B cell (primary cell): ENCODE measurements around the gene ROBO2. TPM values are rescaled to one million over a fixed set of nuclear protein-coding genes. Genes with fewer than 3 reads are reported as not detected.

Experiments
- ATAC-seq: fragments of 200-7000 bp; cut with Tn5 transposase; one replicate; pipeline ENCODE4 v1.10.0; 2021; ENCODE audit warnings: low read depth, mild to moderate bottlenecking, moderate number of reproducible peaks, moderate library complexity
- CTCF ChIA-PET: fragments of 350-600 bp; sonication (Branson Sonifier 250); formaldehyde crosslinking; loops from one replicate; lab custom pipeline; 2021; ENCODE audit warnings: antibody characterized with exemption, inconsistent platforms; lab: Charles Lee
- POLR2A ChIA-PET: fragments of 350-600 bp; sonication (Branson Sonifier 250); formaldehyde crosslinking; loops from one replicate; lab custom pipeline; 2021; ENCODE audit warnings: antibody characterized with exemption; lab: Charles Lee
- DNase-seq: peaks from one replicate; pipeline ENCODE4 v3.0.0; 2013
- H2AFZ ChIP-seq: 2 replicates; pipeline ENCODE4 v1.6.1; 2012; ENCODE audit warnings: mild to moderate bottlenecking, low read depth, low read length; ENCODE audit not compliant: insufficient read depth, poor library complexity, severe bottlenecking
- H3K27ac ChIP-seq, 2 donors: 1 replicate in 1 of 2; 2 replicates in 1 of 2; pipeline ENCODE4 v1.5.1; 2012 to 2013; ENCODE audit warnings: low read length in 2 of 2, mild to moderate bottlenecking in 2 of 2, moderate library complexity in 1 of 2
- H3K27me3 ChIP-seq, 4 experiments: fragments of 200-600 bp in 1 of 4; sonication (generic) in 1 of 4; replicated peaks in 1 of 4; 1 replicate in 2 of 4; 2 replicates in 2 of 4; pipeline versions ENCODE4 v1.6.1 to v1.7.0; 2013 to 2016; ENCODE audit warnings: low read length in 3 of 4, mild to moderate bottlenecking in 2 of 4, mixed read lengths in 1 of 4, moderate library complexity in 1 of 4; ENCODE audit not compliant: insufficient read depth in 4 of 4, control insufficient read depth in 3 of 4; ENCODE audit errors: control extremely low read depth in 1 of 4
- H3K36me3 ChIP-seq, 2 experiments: replicated peaks in 1 of 2; 1 replicate in 1 of 2; 2 replicates in 1 of 2; pipeline versions ENCODE4 v1.6.1 to v1.7.1; 2013; ENCODE audit warnings: low read length in 1 of 2; ENCODE audit not compliant: insufficient read depth in 2 of 2, control insufficient read depth in 1 of 2; ENCODE audit errors: control extremely low read depth in 1 of 2, extremely low read depth in 1 of 2
- H3K4me1 ChIP-seq, 2 donors: fragments of 200-600 bp in 1 of 2; sonication (generic) in 1 of 2; 1 replicate in 1 of 2; 2 replicates in 1 of 2; pipeline versions ENCODE4 v1.5.1 to v1.6.1; 2013 to 2017; ENCODE audit warnings: low read length in 2 of 2; ENCODE audit not compliant: control insufficient read depth in 2 of 2, insufficient read depth in 2 of 2
- H3K4me2 ChIP-seq: replicated peaks from 2 replicates; pipeline ENCODE3; 2012; ENCODE audit warnings: mild to moderate bottlenecking, low read depth, low read length; ENCODE audit not compliant: poor library complexity, severe bottlenecking
- H3K4me3 ChIP-seq, 5 experiments: fragments of 200-600 bp in 1 of 5; sonication (generic) in 1 of 5; 1 replicate in 3 of 5; 2 replicates in 2 of 5; pipeline versions ENCODE4 v1.5.1 to v1.7.0; 2011 to 2016; ENCODE audit warnings: low read length in 4 of 5, mild to moderate bottlenecking in 4 of 5, low read depth in 2 of 5, control low read depth in 1 of 5, moderate library complexity in 1 of 5; ENCODE audit not compliant: insufficient read depth in 1 of 5; ENCODE audit errors: control extremely low read depth in 1 of 5, extremely low read depth in 1 of 5
- H3K79me2 ChIP-seq: fragments of 200-600 bp; sonication (generic); one replicate; pipeline ENCODE4 v1.6.0; 2016; ENCODE audit warnings: low read length; ENCODE audit not compliant: control insufficient read depth, insufficient read depth
- H3K9ac ChIP-seq: fragments of 200-600 bp; sonication (generic); 2 replicates; pipeline ENCODE4 v1.6.1; 2017; ENCODE audit warnings: mild to moderate bottlenecking, low read length, moderate library complexity
- H3K9me3 ChIP-seq, 3 donors: one replicate each; pipeline versions ENCODE4 v1.6.1 to v1.7.1; 2013; ENCODE audit warnings: low read length in 2 of 3; ENCODE audit not compliant: control insufficient read depth in 2 of 3, insufficient read depth in 1 of 3; ENCODE audit errors: control extremely low read depth in 1 of 3
- H4K20me1 ChIP-seq: 2 replicates; pipeline ENCODE4 v1.6.0; 2012; ENCODE audit warnings: mild to moderate bottlenecking, low read length; ENCODE audit not compliant: insufficient read depth, control insufficient read depth, poor library complexity, severe bottlenecking
- H3K27ac Mint-ChIP-seq: one replicate; pipeline ENCODE4 v1.8.0; 2021; ENCODE audit warnings: mixed read lengths
- H3K27me3 Mint-ChIP-seq: one replicate; pipeline ENCODE4 v1.8.0; 2021; ENCODE audit warnings: mixed read lengths
- H3K4me1 Mint-ChIP-seq: one replicate; pipeline ENCODE4 v1.8.0; 2021; ENCODE audit warnings: mixed read lengths
- H3K4me3 Mint-ChIP-seq: one replicate; pipeline ENCODE4 v1.8.0; 2021; ENCODE audit warnings: mixed read lengths
- H3K9me3 Mint-ChIP-seq: one replicate; pipeline ENCODE4 v1.8.0; 2022; ENCODE audit warnings: mixed read lengths; ENCODE audit not compliant: insufficient read depth
- EZH2 ChIP-seq: IDR thresholded peaks from 2 replicates; pipeline ENCODE4 v1.6.1; 2012; ENCODE audit warnings: borderline replicate concordance, low read depth, mild to moderate bottlenecking, moderate library complexity, low read length; ENCODE audit not compliant: insufficient read depth, poor library complexity, severe bottlenecking
- WGBS: methylation state at CpG from one replicate; pipeline ENCODE4 v1.1.5; 2013; ENCODE audit warnings: missing lambda C conversion rate; ENCODE audit not compliant: insufficient coverage; 5-methylcytosine and 5-hydroxymethylcytosine counted together
- intact Hi-C: fragments of 100-400 bp; cut with micrococcal nuclease; formaldehyde crosslinking; loops from one replicate; pipeline ENCODE4 v1.10.0; 2022
- polyA plus RNA-seq: library from polyadenylated mRNA; depleted of rRNA; stranded (reverse); fragments of >200 nt; gene quantifications from 2 replicates; pipeline ENCODE4 v1.2.3, GENCODE V29; 2012
- total RNA-seq, 2 donors: library from RNA; stranded (reverse); fragments of 120-200 nt in 1 of 2; gene quantifications; 1 replicate in 1 of 2; 2 replicates in 1 of 2; pipeline versions ENCODE4 v1.2.3 to v1.2.4, GENCODE V29; 2013 to 2022
- TF ChIP-seq, protein P1 (sequence below): fragments of 200-600 bp; IDR thresholded peaks from one replicate; pipeline ENCODE4 v1.8.0; 2022; ENCODE audit warnings: antibody characterized with exemption, mild to moderate bottlenecking

ROBO2 gene
- total and polyA plus RNA-seq, 2 donors (not counting 1 experiment from before 2014, with no cell fraction given), result not detected

DNA sequence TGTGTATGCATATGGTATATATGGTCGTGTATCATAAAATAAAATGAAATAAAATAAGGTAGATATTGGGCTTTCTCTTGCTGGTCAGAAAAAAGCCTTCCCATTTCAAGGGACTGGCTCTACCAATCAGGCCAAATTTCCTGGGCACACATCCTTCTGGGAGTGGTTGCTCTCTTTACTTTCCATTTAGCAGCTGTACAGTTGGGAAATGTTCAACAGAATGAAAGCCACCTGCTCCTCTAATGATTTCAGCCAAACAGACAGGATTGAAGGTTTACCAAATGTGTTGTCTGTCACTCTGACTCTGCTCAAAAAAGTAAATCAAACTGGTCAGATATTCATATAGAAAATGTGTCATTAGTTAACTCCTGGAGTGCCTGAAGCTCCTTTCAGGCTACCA is 380.4 kb downstream of the ROBO2 start:
- H3K9ac ChIP-seq, result no peak overlapping the region
- TF ChIP-seq, protein P1, sequence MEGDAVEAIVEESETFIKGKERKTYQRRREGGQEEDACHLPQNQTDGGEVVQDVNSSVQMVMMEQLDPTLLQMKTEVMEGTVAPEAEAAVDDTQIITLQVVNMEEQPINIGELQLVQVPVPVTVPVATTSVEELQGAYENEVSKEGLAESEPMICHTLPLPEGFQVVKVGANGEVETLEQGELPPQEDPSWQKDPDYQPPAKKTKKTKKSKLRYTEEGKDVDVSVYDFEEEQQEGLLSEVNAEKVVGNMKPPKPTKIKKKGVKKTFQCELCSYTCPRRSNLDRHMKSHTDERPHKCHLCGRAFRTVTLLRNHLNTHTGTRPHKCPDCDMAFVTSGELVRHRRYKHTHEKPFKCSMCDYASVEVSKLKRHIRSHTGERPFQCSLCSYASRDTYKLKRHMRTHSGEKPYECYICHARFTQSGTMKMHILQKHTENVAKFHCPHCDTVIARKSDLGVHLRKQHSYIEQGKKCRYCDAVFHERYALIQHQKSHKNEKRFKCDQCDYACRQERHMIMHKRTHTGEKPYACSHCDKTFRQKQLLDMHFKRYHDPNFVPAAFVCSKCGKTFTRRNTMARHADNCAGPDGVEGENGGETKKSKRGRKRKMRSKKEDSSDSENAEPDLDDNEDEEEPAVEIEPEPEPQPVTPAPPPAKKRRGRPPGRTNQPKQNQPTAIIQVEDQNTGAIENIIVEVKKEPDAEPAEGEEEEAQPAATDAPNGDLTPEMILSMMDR, result no peak
- no peak for TF ChIP-seq EZH2
- no peak overlapping the region for H3K27ac ChIP-seq
- no peaks in the 10 kb centered on the region for H3K4me1 ChIP-seq
- WGBS, result no CpG with 5 or more reads among the region's 1 CpG
- H4K20me1 ChIP-seq, result no peaks in the 10 kb centered on the region
- H3K27me3 ChIP-seq, result no peaks in the 10 kb centered on the region
- ATAC-seq, result no peak
- ChIA-PET POLR2A (no interaction called here), CTCF (no interaction called here)
- no peaks in the 10 kb centered on the region for H3K36me3 ChIP-seq
- Mint-ChIP-seq H3K9me3 (peaks cover 3% of the 10 kb centered on the region), H3K27me3 (no peaks in the 10 kb centered on the region), H3K4me3 (no peak overlapping the region), H3K4me1 (no peaks in the 10 kb centered on the region), H3K27ac (no peak overlapping the region)
- H3K4me2 ChIP-seq, result no peak overlapping the region
- intact Hi-C loops, result no loop called here
- H2AFZ ChIP-seq, result no peak overlapping the region
- DNase-seq, result no peak
- H3K4me3 ChIP-seq, result no peak overlapping the region
- H3K79me2 ChIP-seq, result no peaks in the 10 kb centered on the region
- peaks cover 0 to 6% (median 0%) of the 10 kb centered on the region in 3 donors for H3K9me3 ChIP-seq

DNA sequence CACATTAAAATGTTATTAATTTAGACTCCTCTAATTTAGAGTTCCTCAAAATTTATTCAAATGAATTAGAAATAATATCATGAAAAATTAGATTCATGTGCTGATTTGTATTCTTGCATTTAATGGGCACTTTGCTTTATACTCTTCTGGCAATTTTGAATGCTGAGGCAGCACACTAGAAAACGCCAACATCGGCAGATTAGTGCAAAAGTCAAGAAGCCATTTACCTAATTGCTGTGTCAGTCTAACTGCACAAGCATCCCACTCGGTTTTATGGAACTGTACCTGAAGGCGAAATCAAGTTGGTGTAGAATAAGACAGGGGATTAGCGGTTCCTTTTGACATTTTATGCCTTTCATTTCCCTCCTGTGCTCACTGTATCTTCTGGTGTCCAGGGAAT is 382.0 kb downstream of the ROBO2 start:
- no peak overlapping the region for H3K27ac Mint-ChIP-seq
- no peak overlapping the region for H3K27ac ChIP-seq
- 88% methylated on average over 2 of the region's 5 CpGs for WGBS
- no peaks in the 10 kb centered on the region for H3K4me1 ChIP-seq
- H3K27me3 Mint-ChIP-seq, result no peaks in the 10 kb centered on the region
- H3K79me2 ChIP-seq, result no peaks in the 10 kb centered on the region
- no peak for DNase-seq
- no peak overlapping the region for H3K4me3 ChIP-seq
- peaks cover 5% of the 10 kb centered on the region for H3K9me3 Mint-ChIP-seq
- no peak overlapping the region for H3K9ac ChIP-seq
- H3K4me2 ChIP-seq, result no peak overlapping the region
- ChIA-PET CTCF (no interaction called here), POLR2A (no interaction called here)
- no peak overlapping the region for H2AFZ ChIP-seq
- intact Hi-C loops, result no loop called here
- no peak for ATAC-seq
- H3K36me3 ChIP-seq, result no peaks in the 10 kb centered on the region
- TF ChIP-seq, protein P1, result no peak
- TF ChIP-seq EZH2, result no peak
- H3K4me1 Mint-ChIP-seq, result no peaks in the 10 kb centered on the region
- no peaks in the 10 kb centered on the region for H3K9me3 ChIP-seq
- no peak overlapping the region for H3K4me3 Mint-ChIP-seq
- H4K20me1 ChIP-seq, result no peaks in the 10 kb centered on the region
- no peaks in the 10 kb centered on the region for H3K27me3 ChIP-seq
